Breast epithelium (tissue), 3 donors: Measurements from ENCODE around the gene TEAD1.

Experiments
- CTCF ChIP-seq, 3 donors: fragments of 450-650 bp; IDR thresholded peaks; one replicate each; pipeline ENCODE4 v1.5.1; 2016 to 2017; ENCODE audit warnings: antibody characterized with exemption in 3 of 3, mild to moderate bottlenecking in 3 of 3, moderate library complexity in 3 of 3
- POLR2A ChIP-seq: fragments of 450-650 bp; IDR thresholded peaks from one replicate; pipeline ENCODE4 v1.6.1; 2016; ENCODE audit warnings: antibody characterized with exemption, mild to moderate bottlenecking, moderate library complexity

- TF ChIP-seq CTCF (IDR thresholded peaks at IDR 0.05), result no peak
- TF ChIP-seq POLR2A, result no peak
Measured at GRCh38 chr11:12846786-12847615, 172.8 kb downstream of the TEAD1 start.
